Stimulated activated CD8-positive, alpha-beta memory T cell treated with anti-CD3 and anti-CD28 coated beads, Interleukin-4, amount 100 ng/mL, for 1 hour (primary cell): ENCODE measurements around the gene DENND6A.
"Not testable (repeated sequence)": the region's sequence is repeated elsewhere in the genome, so short reads cannot be mapped to it uniquely, and the experiment has no call there.

Source experiments
- DNase-seq, 2 donors: peaks; one replicate each; pipeline ENCODE4 v3.0.0-alpha.2; 2020; ENCODE audit warnings: low read depth in 2 of 2, low spot score in 1 of 2

Gene DENND6A

GRCh38 chr3:57646723-57647122 is 46.2 kb downstream of the DENND6A start:
- no peak for DNase-seq

GRCh38 chr3:57644740-57645139 is 48.1 kb downstream of the DENND6A start:
- no peak for DNase-seq

- no peak for DNase-seq
These were observed 55.5 kb downstream of the DENND6A start for GRCh38 chr3:57637391-57637790.

GRCh38 chr3:57634259-57634658 is 58.6 kb downstream of the DENND6A start:
- DNase-seq = not testable (repeated sequence)

DNA sequence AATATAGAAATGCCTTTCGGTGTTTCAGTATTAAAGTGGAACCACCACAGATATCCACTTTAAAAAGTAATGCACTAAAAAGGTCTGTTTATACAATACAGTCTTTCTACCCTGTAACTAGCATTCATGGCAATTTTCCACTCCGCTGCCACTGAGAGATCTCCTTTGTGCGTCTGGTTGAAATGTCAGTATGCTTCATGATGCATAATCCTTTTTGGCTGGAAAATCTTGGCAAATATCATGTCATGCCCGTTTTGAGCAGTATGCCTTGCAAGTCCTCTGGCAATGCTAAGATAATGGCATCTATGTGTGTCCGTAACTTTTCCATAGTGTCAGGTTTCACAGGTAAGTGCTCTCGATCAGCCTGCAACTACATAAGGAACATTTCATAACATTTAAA is 64.9 kb downstream of the DENND6A start:
- DNase-seq = no peak

DNA sequence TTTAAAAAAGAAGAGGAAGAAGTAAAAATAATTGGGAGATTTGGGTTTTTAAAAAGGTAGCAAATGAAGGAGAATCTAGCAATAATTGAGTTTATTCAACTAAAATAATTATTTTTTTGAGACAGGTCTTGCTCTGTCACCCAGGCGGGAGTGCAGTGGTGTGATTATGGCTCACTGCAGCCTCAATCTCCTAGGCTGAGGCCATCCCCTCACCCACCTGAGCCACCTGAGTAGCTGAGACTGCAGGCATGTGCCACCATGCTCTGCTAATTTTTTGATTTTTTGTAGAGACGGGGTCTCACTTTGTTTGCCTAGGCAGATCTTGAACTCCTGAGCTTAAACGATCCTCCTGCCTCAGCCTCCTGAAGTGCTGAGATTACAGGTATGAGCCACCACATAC is 68.1 kb downstream of the DENND6A start:
- no peak for DNase-seq

- DNase-seq = no peak
These were observed 70.5 kb downstream of the DENND6A start for GRCh38 chr3:57622362-57622761.

GRCh38 chr3:57617739-57618138 is 75.1 kb downstream of the DENND6A start:
- no peak for DNase-seq

DNA sequence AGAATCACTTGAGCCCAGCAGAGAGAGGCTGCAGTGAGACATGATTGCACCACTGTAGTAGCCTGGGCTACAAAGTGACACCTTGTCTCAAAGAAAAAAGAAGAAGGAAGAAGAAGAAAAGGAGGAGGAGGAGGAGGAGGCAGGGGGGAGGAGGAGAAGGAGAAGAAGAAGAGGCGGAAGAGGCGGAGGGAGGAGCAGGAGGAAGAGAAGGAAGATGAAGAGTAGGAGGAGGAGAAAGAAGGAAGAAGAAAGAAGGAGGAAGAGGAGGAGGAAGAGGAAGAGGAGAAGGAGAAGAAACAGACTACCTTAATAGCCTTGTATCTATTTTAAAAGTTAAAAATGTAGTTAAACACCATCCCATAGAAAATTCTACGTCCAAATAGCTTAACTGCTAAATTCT is 76.6 kb downstream of the DENND6A start:
- no peak for DNase-seq

GRCh38 chr3:57611870-57612269 is 81.0 kb downstream of the DENND6A start:
- DNase-seq = not testable (repeated sequence)

DNA sequence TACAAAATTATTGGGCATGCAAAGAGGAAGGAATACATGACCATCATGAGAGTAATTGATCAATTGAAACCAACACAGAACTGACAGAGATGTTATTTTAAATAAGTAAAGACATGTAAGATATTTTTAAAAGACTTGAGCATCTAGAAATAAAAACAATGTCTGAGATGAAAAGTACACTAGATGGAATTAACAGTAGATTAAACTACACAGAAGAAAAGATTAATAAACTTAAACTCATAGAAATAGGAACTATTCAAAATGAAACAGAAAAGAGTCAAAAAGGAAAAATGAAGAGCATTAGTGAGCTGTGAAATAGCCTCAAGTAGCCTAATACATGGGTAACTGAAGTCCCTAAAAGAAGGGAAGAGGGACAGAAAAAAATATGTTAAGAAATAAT is 87.2 kb downstream of the DENND6A start:
- no peak for DNase-seq

- no peak for DNase-seq
These were observed 87.9 kb downstream of the DENND6A start for GRCh38 chr3:57604971-57605370.

DNA sequence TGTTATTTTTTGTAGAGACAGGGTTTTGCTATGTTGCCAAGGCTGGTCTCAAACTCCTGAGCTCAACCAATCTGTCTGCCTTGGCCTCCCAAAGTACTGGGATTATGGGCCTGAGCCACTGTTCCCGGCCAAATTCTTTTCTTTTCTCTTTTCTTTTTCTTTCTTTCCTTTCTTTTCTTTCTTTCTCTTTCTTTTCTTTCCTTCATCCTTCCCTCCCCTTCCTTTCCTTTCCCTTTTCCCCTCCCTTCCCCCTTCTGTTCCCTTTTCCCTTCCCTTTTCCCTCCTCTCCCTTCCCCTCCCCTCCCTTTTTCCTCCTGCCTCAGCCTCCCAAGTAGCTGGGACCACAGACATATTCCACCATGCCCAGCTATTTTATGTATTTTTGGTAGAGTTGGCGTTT is 92.7 kb downstream of the DENND6A start:
- DNase-seq = no peak

DNA sequence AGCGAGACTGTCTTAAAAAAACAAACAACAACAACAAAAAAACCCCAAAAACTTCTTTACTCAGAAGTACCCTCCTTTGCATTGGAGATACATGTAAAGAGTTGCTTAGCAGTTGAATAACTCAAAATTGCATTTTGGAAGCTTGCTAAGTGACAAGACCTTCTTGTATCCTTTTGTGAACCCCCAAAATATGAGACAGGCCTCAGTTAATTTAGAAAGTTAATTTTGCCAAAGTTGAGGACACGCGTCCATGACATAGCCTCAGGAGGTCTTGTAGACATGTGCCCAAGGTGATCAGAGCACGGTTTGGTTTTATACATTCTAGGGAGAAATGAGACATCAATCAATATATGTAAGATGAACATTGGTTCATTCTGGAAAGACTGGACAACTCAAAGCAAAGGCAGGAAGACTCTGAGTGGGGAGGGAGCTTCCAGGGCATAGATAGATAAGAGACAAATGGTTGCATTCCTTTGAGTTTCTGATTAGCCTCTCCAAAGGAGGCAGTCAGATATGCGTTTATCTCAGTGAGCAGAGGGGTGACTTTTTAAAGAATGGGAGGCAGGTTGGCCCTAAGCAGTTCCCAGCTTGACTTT is 94.0 kb downstream of the DENND6A start:
- no peak for DNase-seq

DNA sequence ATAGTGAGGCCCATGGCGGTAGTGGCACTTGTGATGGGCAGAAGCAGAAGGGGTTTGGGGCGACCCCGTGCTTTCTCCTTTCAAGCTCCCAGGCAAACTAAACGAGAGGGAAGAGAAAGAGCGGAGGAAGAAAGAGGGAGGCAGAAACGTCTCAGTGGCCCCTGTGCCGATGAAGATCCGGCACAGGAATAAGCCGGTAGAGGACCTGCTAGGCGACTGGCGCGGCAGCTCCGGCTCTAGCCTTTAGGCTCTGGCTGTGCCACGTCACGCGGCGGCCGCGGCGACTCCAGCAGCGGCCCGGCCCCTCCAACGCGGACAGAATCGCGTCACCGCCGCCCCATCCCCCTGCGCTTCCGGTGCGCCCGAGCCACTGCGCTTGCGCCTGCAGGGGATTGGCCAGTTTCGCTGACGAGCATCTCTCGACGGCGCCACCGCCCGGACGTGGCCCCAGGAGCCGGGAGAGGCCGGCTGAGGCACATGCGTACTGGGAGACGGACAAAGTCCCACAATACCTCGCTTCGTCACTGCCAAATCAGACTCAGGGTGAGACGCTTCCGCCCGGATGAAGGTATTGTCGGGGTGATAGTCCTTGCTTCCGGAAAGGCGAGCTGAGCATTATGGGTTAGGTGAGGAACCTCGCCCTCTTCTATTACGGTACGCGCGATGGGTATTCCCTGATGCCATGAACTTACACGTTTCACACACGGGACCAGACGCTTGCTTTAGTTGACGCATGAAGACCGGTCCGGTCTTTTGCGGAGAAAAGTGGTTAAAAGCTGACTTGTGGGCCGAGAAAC is 95.6 kb downstream of the DENND6A start, which contains the start of gene ARF4:
TSS of gene ARF4 (minus strand) at position 218 of the 797 bp plus-strand sequence. CDS start at position 14, 204 bp downstream.
- DNase-seq = peak; percentile 97 to 99

GRCh38 chr3:57596495-57597126 is 96.3 kb downstream of the DENND6A start:
- peak; percentile 20 to 43 for DNase-seq

GRCh38 chr3:57594576-57594975 is 98.3 kb downstream of the DENND6A start:
- DNase-seq = no peak

DNA sequence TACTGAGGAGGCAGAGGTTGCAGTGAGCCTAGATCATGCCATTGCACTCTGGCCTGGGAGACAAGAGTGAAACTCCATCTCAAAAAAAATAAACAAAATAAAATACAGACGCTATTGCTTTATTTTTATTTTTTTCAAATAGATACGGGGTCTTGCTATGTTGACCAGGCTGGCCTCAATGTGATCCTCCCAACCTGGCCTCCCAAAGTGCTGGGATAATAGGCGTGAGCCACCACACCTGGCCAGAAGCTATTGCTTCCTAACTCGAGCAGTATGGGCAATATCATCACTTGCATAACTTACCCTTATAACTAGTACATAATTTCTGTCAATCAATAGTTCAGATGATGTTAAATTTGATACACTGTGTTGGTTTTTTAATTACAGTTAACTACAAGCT is 98.7 kb downstream of the DENND6A start:
- no peak for DNase-seq

DNA sequence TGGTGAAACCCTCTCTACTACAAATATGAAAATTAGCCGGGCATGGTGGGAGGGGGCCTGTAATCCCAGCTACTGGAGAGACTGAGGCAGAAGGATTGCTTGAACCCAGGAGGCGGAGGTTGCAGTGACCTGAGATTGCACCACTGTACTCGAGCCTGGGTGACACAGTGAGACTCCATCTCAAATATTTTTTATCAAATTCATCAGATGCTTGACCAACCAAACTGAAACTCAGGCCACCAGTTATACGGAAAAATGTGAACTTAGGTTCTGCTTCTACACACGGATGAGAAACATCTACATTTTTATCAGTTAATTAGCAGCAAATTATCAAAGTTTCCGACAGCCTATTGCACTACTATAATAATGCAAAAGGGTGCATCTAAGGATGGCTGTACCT is 100.6 kb downstream of the DENND6A start:
- no peak for DNase-seq

DNA sequence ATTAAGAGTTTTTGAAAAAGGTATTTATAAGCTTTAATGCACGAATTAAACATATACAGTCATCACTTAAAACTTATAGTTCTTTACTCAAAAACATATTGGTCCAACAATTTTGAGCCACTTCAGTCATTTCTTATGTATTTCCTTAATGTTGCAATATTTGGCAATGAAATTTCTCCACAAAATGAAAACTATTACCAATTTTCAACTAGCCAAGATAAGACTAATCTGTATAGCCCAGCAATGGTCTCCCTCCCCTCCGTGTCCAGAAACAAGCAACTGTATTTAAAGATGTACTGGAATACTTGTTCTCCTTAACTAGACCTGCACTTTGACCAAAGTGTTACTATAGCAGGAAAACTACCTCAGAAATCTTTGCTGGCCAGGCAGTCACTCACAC is 105.0 kb downstream of the DENND6A start:
- DNase-seq = no peak

GRCh38 chr3:57586778-57587177 is 106.1 kb downstream of the DENND6A start:
- DNase-seq = no peak

DNA sequence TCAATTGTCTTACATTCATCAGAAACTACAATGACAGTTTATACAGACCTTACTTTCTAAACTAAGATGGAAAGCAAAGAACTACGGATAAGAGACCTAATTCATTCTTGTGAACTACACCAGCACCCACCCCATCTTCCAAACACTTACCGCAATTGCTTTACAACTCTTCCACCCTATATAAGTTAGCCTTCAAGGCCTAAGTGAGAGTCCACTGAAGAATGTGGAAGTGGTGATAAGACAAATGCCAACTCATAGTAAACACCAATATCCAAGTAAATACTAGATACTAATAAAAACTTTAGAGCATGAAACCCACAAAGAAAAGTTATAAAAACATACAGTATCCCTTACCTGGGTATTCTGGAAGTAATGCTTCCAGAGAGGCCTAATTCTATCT is 109.3 kb downstream of the DENND6A start:
- DNase-seq = no peak
